Measurements from ENCODE around the gene NSMF.

GRCh38 chr9:137505421-137506140 is 46.4 kb upstream of the NSMF start:
- TF ChIP-seq CTCF (IDR thresholded peaks at IDR 0.05; ENCODE audit: extremely low read depth in 1 of 2, insufficient read depth in 1 of 2, low read depth in 1 of 2, low read length in 2 of 2) (no peak), POLR2A (IDR thresholded peaks at IDR 0.05; ENCODE audit: low read depth, low read length) (no peak), EZH2 (IDR thresholded peaks at IDR 0.05; ENCODE audit: borderline replicate concordance, low read depth, low read length, severe bottlenecking) (no peak), POLR2AphosphoS5 (IDR thresholded peaks at IDR 0.05; ENCODE audit: insufficient read depth, low read depth, low read length) (no peak), MAX (IDR thresholded peaks at IDR 0.05; ENCODE audit: insufficient read depth, insufficient read length) (no peak), FOS (IDR thresholded peaks at IDR 0.05; ENCODE audit: borderline replicate concordance, insufficient read depth, low read length) (no peak), GATA2 (IDR thresholded peaks at IDR 0.05; ENCODE audit: insufficient read depth, insufficient read length, low read depth, low read length) (no peak), MYC (IDR thresholded peaks at IDR 0.05; ENCODE audit: low read depth, low read length) (no peak), JUN (IDR thresholded peaks at IDR 0.05; ENCODE audit: borderline replicate concordance, insufficient read depth, insufficient read length, low read depth) (no peak)
